Measurements from ENCODE around the gene ABHD17C.

Gene ABHD17C

GRCh38 chr15:80791004-80791403 is 95.9 kb downstream of the ABHD17C start:
- TF ChIP-seq REST (IDR thresholded peaks at IDR 0.05; ENCODE audit: insufficient read depth in 1 of 2, low read depth in 2 of 2, low read length in 2 of 2) (no peak), FOXP2 (optimal IDR thresholded peaks at IDR 0.05; ENCODE audit: borderline replicate concordance, extremely low read depth, extremely low read length, insufficient read depth) (no peak), POLR2AphosphoS5 (IDR thresholded peaks at IDR 0.05; ENCODE audit: low read depth, low read length) (no peak)

GRCh38 chr15:80796407-80796806 is 101.3 kb downstream of the ABHD17C start:
- no peak for TF ChIP-seq FOXP2 (optimal IDR thresholded peaks at IDR 0.05; ENCODE audit: borderline replicate concordance, extremely low read depth, extremely low read length, insufficient read depth)
- TF ChIP-seq SIN3A (IDR thresholded peaks at IDR 0.05; ENCODE audit: borderline replicate concordance, insufficient read depth, low read length): no peak
- no peak for TF ChIP-seq TAF1 (IDR thresholded peaks at IDR 0.05; ENCODE audit: borderline replicate concordance, insufficient read depth, low read length)
- TF ChIP-seq REST (IDR thresholded peaks at IDR 0.05; ENCODE audit: insufficient read depth in 1 of 2, low read depth in 2 of 2, low read length in 2 of 2): no peak
- TF ChIP-seq POLR2AphosphoS5 (IDR thresholded peaks at IDR 0.05; ENCODE audit: low read depth, low read length): no peak

DNA sequence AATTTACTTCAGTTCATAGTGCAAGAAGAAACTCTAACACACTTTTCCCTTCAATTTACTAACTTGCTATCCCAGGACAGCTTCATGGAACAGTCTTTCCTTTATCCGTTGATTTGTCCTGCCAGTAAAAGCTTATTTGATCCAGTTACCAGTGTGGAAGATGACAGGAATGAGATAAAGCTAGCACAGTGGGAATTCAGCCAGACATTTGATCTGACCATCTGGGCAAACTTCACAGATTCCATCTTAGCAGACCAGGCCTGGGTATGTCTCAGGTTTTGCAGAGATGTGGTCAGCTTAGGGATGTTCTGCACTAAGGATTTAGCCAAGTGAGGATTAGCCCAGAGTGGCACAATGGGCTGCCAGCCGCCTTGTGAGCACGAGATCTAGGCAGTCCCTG is 103.8 kb downstream of the ABHD17C start:
- no peak for TF ChIP-seq FOXP2 (optimal IDR thresholded peaks at IDR 0.05; ENCODE audit: borderline replicate concordance, extremely low read depth, extremely low read length, insufficient read depth)
- no peak for TF ChIP-seq REST (IDR thresholded peaks at IDR 0.05; ENCODE audit: insufficient read depth in 1 of 2, low read depth in 2 of 2, low read length in 2 of 2)
- TF ChIP-seq SIN3A (IDR thresholded peaks at IDR 0.05; ENCODE audit: borderline replicate concordance, insufficient read depth, low read length): no peak
- TF ChIP-seq POLR2AphosphoS5 (IDR thresholded peaks at IDR 0.05; ENCODE audit: low read depth, low read length): no peak
- TF ChIP-seq TAF1 (IDR thresholded peaks at IDR 0.05; ENCODE audit: borderline replicate concordance, insufficient read depth, low read length): no peak

- TF ChIP-seq REST (IDR thresholded peaks at IDR 0.05; ENCODE audit: insufficient read depth in 1 of 2, low read depth in 2 of 2, low read length in 2 of 2) (no peak), FOXP2 (optimal IDR thresholded peaks at IDR 0.05; ENCODE audit: borderline replicate concordance, extremely low read depth, extremely low read length, insufficient read depth) (no peak), POLR2AphosphoS5 (IDR thresholded peaks at IDR 0.05; ENCODE audit: low read depth, low read length) (no peak), SIN3A (IDR thresholded peaks at IDR 0.05; ENCODE audit: borderline replicate concordance, insufficient read depth, low read length) (no peak), TAF1 (IDR thresholded peaks at IDR 0.05; ENCODE audit: borderline replicate concordance, insufficient read depth, low read length) (no peak)
These were observed 105.0 kb downstream of the ABHD17C start for GRCh38 chr15:80800067-80800466.
